Stimulated activated CD8-positive, alpha-beta memory T cell treated with anti-CD3 and anti-CD28 coated beads, Interleukin-7, amount 100 ng/mL, for 1 hour (primary cell): ENCODE measurements around the gene MRPL46.
A peak's percentile ranks its signal among the peaks of the same experiment; 100 is the strongest.

Source experiments
- DNase-seq, 2 donors: peaks; one replicate each; pipeline ENCODE4 v3.0.0-alpha.2; 2020; ENCODE audit warnings: low read depth in 2 of 2

MRPL46 gene

GRCh38 chr15:88467073-88467934 lies at the start of gene MRPL46, which contains the start of gene MRPS11:
Gene MRPL46 (minus strand): TSS chr15:88467388. CDS start chr15:88467377, 11 bp downstream.
Gene MRPS11 (plus strand): TSS chr15:88467708. CDS start chr15:88467718, 10 bp downstream.
- peak; percentile 76 to 80 for DNase-seq

GRCh38 chr15:88513195-88513594 lies 46.0 kb upstream of the MRPL46 start:
- no peak for DNase-seq

GRCh38 chr15:88512601-88513000 lies 45.4 kb upstream of the MRPL46 start:
- no peak for DNase-seq

- DNase-seq: no peak
These were observed 44.9 kb upstream of the MRPL46 start for GRCh38 chr15:88512078-88512477.

GRCh38 chr15:88511161-88511560 lies 44.0 kb upstream of the MRPL46 start:
- no peak for DNase-seq

- DNase-seq: no peak
These were observed 42.8 kb upstream of the MRPL46 start for GRCh38 chr15:88509964-88510363.

- no peak for DNase-seq
These were observed 42.1 kb upstream of the MRPL46 start for GRCh38 chr15:88509321-88509720.

GRCh38 chr15:88506628-88507027 lies 39.4 kb upstream of the MRPL46 start:
- no peak for DNase-seq

GRCh38 chr15:88505721-88506120 lies 38.5 kb upstream of the MRPL46 start:
- no peak for DNase-seq

GRCh38 chr15:88504445-88504844 lies 37.3 kb upstream of the MRPL46 start:
- DNase-seq: no peak

GRCh38 chr15:88498996-88499395 lies 31.8 kb upstream of the MRPL46 start:
- no peak for DNase-seq

- DNase-seq: no peak
These were observed 30.0 kb upstream of the MRPL46 start for GRCh38 chr15:88497109-88497765.

- DNase-seq: no peak
These were observed 26.7 kb upstream of the MRPL46 start for GRCh38 chr15:88493844-88494243.

GRCh38 chr15:88491158-88491557 lies 24.0 kb upstream of the MRPL46 start:
- no peak for DNase-seq

GRCh38 chr15:88490036-88490435 lies 22.8 kb upstream of the MRPL46 start:
- no peak for DNase-seq

GRCh38 chr15:88489321-88489720 lies 22.1 kb upstream of the MRPL46 start:
- DNase-seq: no peak

- DNase-seq: no peak
These were observed 20.8 kb upstream of the MRPL46 start for GRCh38 chr15:88487796-88488523.

GRCh38 chr15:88487178-88487795 lies 20.1 kb upstream of the MRPL46 start:
- DNase-seq: no peak

GRCh38 chr15:88484682-88485331 lies 17.6 kb upstream of the MRPL46 start:
- no peak for DNase-seq

- DNase-seq: no peak
These were observed 15.1 kb upstream of the MRPL46 start for GRCh38 chr15:88482263-88482662.

- DNase-seq: no peak
These were observed 13.8 kb upstream of the MRPL46 start for GRCh38 chr15:88480981-88481380.
